Measurements from ENCODE around the gene ATP6V1C2. TPM values are rescaled to one million over a fixed set of nuclear protein-coding genes. Genes with fewer than 3 reads are reported as not detected.

ATP6V1C2 gene
- total and polyA plus RNA-seq, 4 donors: 0.55 to 2.5 (median 1.0) TPM

- Histone ChIP-seq H3K4me3 (peak overlapping the region; percentile 99), H3K27me3 (ENCODE audit: control insufficient read depth in 3 of 3, insufficient read depth in 3 of 3, low read length in 2 of 3) (no peaks in the 10 kb centered on the region), H3K27ac (ENCODE audit: low read depth in 1 of 2, low read length in 1 of 2) (peak overlapping the region; percentile 74 to 96), H3K9ac (ENCODE audit: insufficient read depth in 1 of 2, low read length in 2 of 2) (peak overlapping the region; percentile 73 to 78), H3K4me1 (ENCODE audit: control insufficient read depth in 5 of 5, insufficient read depth in 5 of 5, low read length in 5 of 5) (peaks cover 9 to 13% (median 9%) of the 10 kb centered on the region in 5 donors), H3K36me3 (ENCODE audit: control insufficient read depth in 4 of 4, insufficient read depth in 4 of 4, low read length in 4 of 4) (no peaks in the 10 kb centered on the region), H3K9me3 (ENCODE audit: control insufficient read depth in 4 of 4, insufficient read depth in 3 of 4, low read length in 3 of 4) (no peaks in the 10 kb centered on the region)
- TF ChIP-seq CTCF (IDR thresholded peaks at IDR 0.05; ENCODE audit: control extremely low read depth, extremely low read depth): no peak
- DNase-seq (no peak), ATAC-seq (ENCODE audit: insufficient read depth, low FRiP score) (peak; percentile 25)
- WGBS, 2 donors: 4 to 7% methylated on average over 27 of the region's 27 CpGs
Measured at GRCh38 chr2:10688921-10689807, 32.3 kb upstream of the ATP6V1C2 start.

- no peak for DNase-seq
- no peak overlapping the region for H3K4me3 ChIP-seq
- 93 to 96% methylated on average over 6 of the region's 6 CpGs for WGBS, 2 donors
- H3K27me3 ChIP-seq (ENCODE audit: control insufficient read depth in 3 of 3, insufficient read depth in 3 of 3, low read length in 2 of 3): no peaks in the 10 kb centered on the region
- no peaks in the 10 kb centered on the region for H3K9me3 ChIP-seq (ENCODE audit: control insufficient read depth in 4 of 4, insufficient read depth in 3 of 4, low read length in 3 of 4)
- peaks cover 7 to 13% (median 9%) of the 10 kb centered on the region in 5 donors for H3K4me1 ChIP-seq (ENCODE audit: control insufficient read depth in 5 of 5, insufficient read depth in 5 of 5, low read length in 5 of 5)
- no peaks in the 10 kb centered on the region for H3K36me3 ChIP-seq (ENCODE audit: control insufficient read depth in 4 of 4, insufficient read depth in 4 of 4, low read length in 4 of 4)
- TF ChIP-seq CTCF (IDR thresholded peaks at IDR 0.05; ENCODE audit: control extremely low read depth, extremely low read depth): no peak
- no peak overlapping the region for H3K9ac ChIP-seq (ENCODE audit: insufficient read depth in 1 of 2, low read length in 2 of 2)
- no peak for ATAC-seq (ENCODE audit: insufficient read depth, low FRiP score)
- H3K27ac ChIP-seq (ENCODE audit: low read depth in 1 of 2, low read length in 1 of 2): no peak overlapping the region
Measured at GRCh38 chr2:10691521-10691920, 29.9 kb upstream of the ATP6V1C2 start.

- H3K9me3 ChIP-seq (ENCODE audit: control insufficient read depth in 4 of 4, insufficient read depth in 3 of 4, low read length in 3 of 4): no peaks in the 10 kb centered on the region
- TF ChIP-seq CTCF (IDR thresholded peaks at IDR 0.05; ENCODE audit: control extremely low read depth, extremely low read depth): no peak
- no peak overlapping the region for H3K4me3 ChIP-seq
- ATAC-seq (ENCODE audit: insufficient read depth, low FRiP score): no peak
- H3K27ac ChIP-seq (ENCODE audit: low read depth in 1 of 2, low read length in 1 of 2): no peak overlapping the region
- no peaks in the 10 kb centered on the region for H3K36me3 ChIP-seq (ENCODE audit: control insufficient read depth in 4 of 4, insufficient read depth in 4 of 4, low read length in 4 of 4)
- no peaks in the 10 kb centered on the region for H3K4me1 ChIP-seq (ENCODE audit: control insufficient read depth in 5 of 5, insufficient read depth in 5 of 5, low read length in 5 of 5)
- no peak for DNase-seq
- 63 to 76% methylated on average over 4 of the region's 4 CpGs for WGBS, 2 donors
- no peak overlapping the region for H3K9ac ChIP-seq (ENCODE audit: insufficient read depth in 1 of 2, low read length in 2 of 2)
- H3K27me3 ChIP-seq (ENCODE audit: control insufficient read depth in 3 of 3, insufficient read depth in 3 of 3, low read length in 2 of 3): no peaks in the 10 kb centered on the region
Measured at GRCh38 chr2:10700078-10700803, 21.2 kb upstream of the ATP6V1C2 start.
